Psoas muscle (tissue), 8 donors: Measurements from ENCODE around the gene GALNT10. TPM values are rescaled to one million over a fixed set of nuclear protein-coding genes. Genes with fewer than 3 reads are reported as not detected.

Source experiments
- ATAC-seq, 4 donors: fragments of 200-7000 bp; cut with Tn5 transposase; one replicate each; pipeline ENCODE4 v1.9.1; 2020; ENCODE audit warnings: moderate library complexity in 3 of 4, mild to moderate bottlenecking in 2 of 4
- DNase-seq, 2 donors: peaks; one replicate each; pipeline ENCODE4 v3.0.0-alpha.2; 2020
- H3K27ac ChIP-seq: fragments of 200-600 bp; one replicate; pipeline ENCODE4 v1.8.0; 2022
- H3K27me3 ChIP-seq, 3 donors: fragments of 200-600 bp in 1 of 3; one replicate each; pipeline versions ENCODE4 v1.6.1 to v1.8.0; 2013 to 2022; ENCODE audit warnings: low read length in 2 of 3, mild to moderate bottlenecking in 2 of 3, moderate library complexity in 1 of 3; ENCODE audit not compliant: insufficient read depth in 3 of 3
- H3K36me3 ChIP-seq, 2 donors: fragments of 200-600 bp in 1 of 2; one replicate each; pipeline versions ENCODE4 v1.6.1 to v1.8.0; 2013 to 2022; ENCODE audit warnings: low read depth in 1 of 2, mild to moderate bottlenecking in 1 of 2, moderate library complexity in 1 of 2; ENCODE audit not compliant: insufficient read depth in 1 of 2
- H3K4me1 ChIP-seq: fragments of 200-600 bp; one replicate; pipeline ENCODE4 v1.8.0; 2022
- H3K4me3 ChIP-seq: fragments of 200-600 bp; one replicate; pipeline ENCODE4 v1.8.0; 2022; ENCODE audit warnings: mild to moderate bottlenecking
- H3K9me3 ChIP-seq: fragments of 200-600 bp; one replicate; pipeline ENCODE4 v1.8.0; 2022
- CTCF ChIP-seq: fragments of 200-600 bp; IDR thresholded peaks from one replicate; pipeline ENCODE4 v1.8.0; 2022; ENCODE audit warnings: antibody characterized with exemption
- WGBS, 3 donors: extraction: QIAGEN DNeasy Blood & Tissue Kit; methylation state at CpG; one replicate each; pipeline versions ENCODE4 v1.1.6 to v1.1.7; 2013; 5-methylcytosine and 5-hydroxymethylcytosine counted together
- intact Hi-C, 2 donors: fragments of 100-400 bp; cut with DNase I; formaldehyde crosslinking; loops; one replicate each; pipeline versions ENCODE4 v1.11.0 to v1.14.2; 2022
- polyA plus RNA-seq, 3 donors: library from polyadenylated mRNA; stranded (reverse); fragments of 200-250 nt; gene quantifications; one replicate each; pipeline ENCODE4 v1.2.3, GENCODE V29; 2013
- total RNA-seq, 4 donors: library from RNA; stranded (reverse); fragmentation: NEBNext Ultra II Directional in 2 of 4; extraction: Animal tissue kit (Norgen Biotek cat#: 25700) in 2 of 4; gene quantifications; one replicate each; pipeline versions ENCODE4 v1.2.1 to v1.2.4, GENCODE V29; 2021 to 2023
- donor health status: healthy with polysubstance abuse.
- donor health status: DM: no; HTN: no; CAD: no; lungs with moderate emphysema.
- donor health status: Bipolar disorder and iron deficiency.
- donor health status: healthy.
- donor health status: DM: yes; HTN: yes; CAD: no.
- donor health status: DM: no; HTN: no; CAD: no.
- donor health status: DM: no; HTN: no; CAD: no.
- donor health status: DM: yes; HTN: yes; CAD: no.

The GALNT10 gene
- total and polyA plus RNA-seq, 7 donors: 4.2 to 9.9 (median 6.8) TPM

GRCh38 chr5:154403776-154404387 is 213.3 kb downstream of the GALNT10 start:
- Histone ChIP-seq H3K4me1 (peaks cover 8% of the 10 kb centered on the region), H3K9me3 (no peaks in the 10 kb centered on the region), H3K36me3 (no peaks in the 10 kb centered on the region), H3K4me3 (no peak overlapping the region), H3K27me3 (no peaks in the 10 kb centered on the region), H3K27ac (no peak overlapping the region)
- DNase-seq: no peak
- no peak for ATAC-seq
- intact Hi-C loops: loop anchor here (1.0 to 5.0 kb wide), 4 partner anchors 223 to 427 kb away; no protein-coding TSS in a partner anchor
- WGBS, 3 donors: 90 to 94% (median 91%) methylated on average over 8 of the region's 8 CpGs
- TF ChIP-seq CTCF: no peak

GRCh38 chr5:154405078-154405792 is 214.7 kb downstream of the GALNT10 start:
- Histone ChIP-seq H3K27ac (no peak overlapping the region), H3K4me3 (peak overlapping the region; percentile 60), H3K9me3 (no peaks in the 10 kb centered on the region), H3K36me3 (peaks cover 0 to 5% of the 10 kb centered on the region in 2 donors), H3K27me3 (no peaks in the 10 kb centered on the region), H3K4me1 (peaks cover 8% of the 10 kb centered on the region)
- WGBS, 3 donors: 9% methylated on average over 37 of the region's 37 CpGs
- intact Hi-C loops: loop anchor here (2.0 to 5.0 kb wide), 3 partner anchors 218 to 332 kb away; no protein-coding TSS in a partner anchor
- TF ChIP-seq CTCF: peak; percentile 91
- ATAC-seq (peak; percentile 95 to 100 (median 98)), DNase-seq (peak; percentile 79 to 87)

- no peak overlapping the region for H3K27ac ChIP-seq
- WGBS, 3 donors: 94 to 97% (median 97%) methylated on average over 7 to 8 of the region's 8 CpGs
- no peak overlapping the region for H3K4me3 ChIP-seq
- no peak for TF ChIP-seq CTCF
- no peaks in the 10 kb centered on the region for H3K9me3 ChIP-seq
- intact Hi-C loops: loop anchor here in 1 of 2 donors (5.0 kb wide), 1 partner anchor 219 kb away; no protein-coding TSS in a partner anchor
- H3K36me3 ChIP-seq: peaks cover 0 to 5% of the 10 kb centered on the region in 2 donors
- peaks cover 8% of the 10 kb centered on the region for H3K4me1 ChIP-seq
- DNase-seq: no peak
- ATAC-seq: no peak
- H3K27me3 ChIP-seq: no peaks in the 10 kb centered on the region
Measured at GRCh38 chr5:154406231-154406630, 215.7 kb downstream of the GALNT10 start.

GRCh38 chr5:154406826-154407225 is 216.3 kb downstream of the GALNT10 start:
- Histone ChIP-seq H3K27me3 (no peaks in the 10 kb centered on the region), H3K4me1 (peaks cover 8% of the 10 kb centered on the region), H3K27ac (no peak overlapping the region), H3K9me3 (no peaks in the 10 kb centered on the region), H3K36me3 (peaks cover 0 to 5% of the 10 kb centered on the region in 2 donors), H3K4me3 (no peak overlapping the region)
- ATAC-seq (no peak), DNase-seq (no peak)
- whole genome bisulfite sequencing, 3 donors: 96 to 98% (median 97%) methylated on average over 4 of the region's 4 CpGs
- intact Hi-C loops: loop anchor here in 1 of 2 donors (5.0 kb wide), 1 partner anchor 220 kb away; no protein-coding TSS in a partner anchor
- no peak for TF ChIP-seq CTCF
